ENCODE data around the gene CEACAM16.

CEACAM16 gene

DNA sequence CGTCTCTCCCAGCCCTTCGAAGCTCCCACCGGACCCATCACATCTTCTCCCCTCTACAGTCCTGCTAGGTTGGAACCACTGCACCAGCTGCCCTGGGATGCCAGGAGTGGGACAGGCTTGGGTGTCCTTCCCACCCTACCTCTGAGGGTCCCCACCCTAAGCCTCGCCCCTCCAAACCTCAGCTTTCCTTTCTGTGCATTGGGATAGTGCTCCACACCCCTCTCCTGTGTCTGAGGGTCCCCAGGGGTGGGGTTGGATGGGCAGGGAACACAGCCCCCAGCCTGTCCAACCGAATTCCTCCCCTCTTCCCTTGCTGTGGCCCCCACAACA, 47.6 kb downstream of the CEACAM16 start:
- no peak for DNase-seq

DNA sequence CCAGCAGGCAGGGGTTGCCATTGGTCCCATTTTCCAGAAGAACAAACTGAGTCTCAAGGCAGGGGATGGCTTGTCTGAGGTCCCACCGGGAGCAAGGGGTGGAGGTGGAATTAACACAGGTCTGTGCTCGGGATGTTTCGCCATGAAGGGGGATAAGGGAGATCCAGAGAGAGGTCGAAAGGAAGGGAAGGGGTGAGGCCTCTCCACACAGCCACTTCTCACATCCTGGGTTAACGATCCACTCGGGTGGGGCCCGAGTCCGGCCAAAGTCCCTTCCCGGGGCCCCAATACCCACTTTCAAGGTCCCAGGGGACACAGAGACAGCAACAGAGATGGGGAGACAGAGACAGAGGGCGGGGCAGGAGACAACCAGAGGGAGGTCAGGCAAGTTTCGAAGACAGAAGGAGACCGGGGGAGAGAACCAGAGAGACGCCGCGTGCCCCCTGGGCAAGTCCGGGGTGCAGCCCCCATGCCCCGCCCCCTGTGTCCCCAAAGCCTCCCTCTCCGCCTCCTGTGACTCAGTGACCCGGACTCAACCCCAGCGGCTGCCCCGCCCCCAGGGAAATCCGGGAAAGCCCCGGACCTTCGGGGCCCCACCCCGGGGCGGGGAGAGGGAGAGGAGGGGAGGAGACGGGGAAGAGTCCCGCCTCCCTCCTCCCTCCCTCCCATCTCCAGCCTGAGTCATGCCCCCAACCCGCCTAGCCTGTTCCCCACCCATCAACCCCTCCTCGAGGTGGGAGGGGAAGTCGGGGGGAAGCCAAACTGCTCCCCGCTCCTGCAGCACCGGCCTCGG, 48.2 kb downstream of the CEACAM16 start:
- peak; percentile 92 to 97 (median 96) for DNase-seq

DNA sequence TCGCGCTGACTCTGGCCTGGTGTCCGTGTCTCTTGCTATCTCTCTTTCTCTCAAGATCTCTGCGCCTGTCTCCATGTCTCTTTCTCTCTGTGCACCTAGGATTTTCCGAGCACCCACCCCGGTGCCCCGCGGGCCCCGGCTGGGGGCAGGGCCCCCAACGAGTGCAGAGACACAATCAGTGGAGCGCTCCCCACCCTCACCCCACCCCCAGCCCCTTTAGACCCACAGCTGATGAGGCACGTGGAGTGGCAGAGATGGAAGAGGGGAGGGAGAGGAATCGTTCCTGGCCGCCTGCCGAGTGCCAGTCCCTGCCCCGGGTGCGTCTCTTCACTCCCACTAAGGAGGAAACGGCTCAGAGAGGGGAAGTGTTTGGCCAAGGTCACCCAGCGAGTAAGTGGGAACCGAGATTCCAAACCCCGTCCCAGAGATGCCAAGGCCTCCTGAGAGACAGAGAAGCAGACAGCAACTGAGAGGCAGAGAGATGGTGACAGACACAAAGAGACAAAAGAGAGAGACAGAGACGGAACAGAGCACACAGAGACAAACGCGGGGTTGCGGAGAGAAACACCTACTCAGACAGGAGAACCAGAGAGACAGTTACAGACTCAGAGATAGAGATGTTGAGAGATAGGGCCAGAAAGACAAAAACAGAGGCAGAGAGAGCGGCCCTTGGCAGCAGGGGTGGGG, 48.9 kb downstream of the CEACAM16 start:
- DNase-seq = peak; percentile 89 to 93 (median 92)

DNA sequence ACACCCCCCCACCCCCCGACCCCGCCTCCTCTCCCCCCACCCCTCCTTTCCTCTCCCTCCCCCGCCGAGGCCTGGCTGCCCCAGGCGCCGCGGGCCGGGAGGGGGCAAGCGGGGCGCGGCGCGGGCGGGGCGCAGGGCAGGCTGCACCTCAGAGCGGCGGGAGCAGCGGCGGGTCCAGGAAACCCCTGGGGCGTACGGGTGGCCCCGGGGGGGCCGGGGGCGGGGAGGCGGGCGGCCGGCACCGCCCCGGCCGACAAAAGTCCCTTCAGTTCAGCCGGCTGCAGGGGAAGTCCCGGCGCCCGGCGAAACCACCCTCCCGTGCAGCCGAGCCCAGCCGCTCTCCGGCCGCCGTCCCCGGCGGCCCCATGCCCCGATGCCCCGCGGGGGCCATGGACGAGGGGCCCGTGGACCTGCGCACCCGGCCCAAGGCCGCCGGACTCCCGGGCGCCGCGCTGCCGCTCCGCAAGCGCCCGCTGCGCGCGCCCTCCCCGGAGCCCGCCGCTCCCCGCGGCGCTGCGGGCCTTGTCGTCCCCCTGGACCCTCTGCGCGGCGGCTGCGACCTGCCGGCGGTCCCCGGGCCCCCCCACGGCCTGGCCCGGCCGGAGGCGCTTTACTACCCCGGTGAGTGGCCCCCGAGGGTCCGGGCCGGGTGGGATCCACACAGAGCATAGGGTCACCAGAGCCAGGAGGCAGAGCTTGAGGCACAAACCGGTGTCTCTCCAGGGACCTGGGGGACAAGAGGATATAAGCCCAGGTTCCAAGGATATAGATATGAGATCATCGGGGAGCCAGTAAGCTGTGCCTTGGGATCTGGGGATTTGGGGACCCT, 49.7 kb downstream of the CEACAM16 start, which contains the start of gene BCL3:
Gene BCL3, plus strand, starts transcription at position 283 of the 829 bp plus-strand sequence. Its CDS starts 83 bp downstream, at position 366.
- peak; percentile 70 to 89 (median 80) for DNase-seq

DNA sequence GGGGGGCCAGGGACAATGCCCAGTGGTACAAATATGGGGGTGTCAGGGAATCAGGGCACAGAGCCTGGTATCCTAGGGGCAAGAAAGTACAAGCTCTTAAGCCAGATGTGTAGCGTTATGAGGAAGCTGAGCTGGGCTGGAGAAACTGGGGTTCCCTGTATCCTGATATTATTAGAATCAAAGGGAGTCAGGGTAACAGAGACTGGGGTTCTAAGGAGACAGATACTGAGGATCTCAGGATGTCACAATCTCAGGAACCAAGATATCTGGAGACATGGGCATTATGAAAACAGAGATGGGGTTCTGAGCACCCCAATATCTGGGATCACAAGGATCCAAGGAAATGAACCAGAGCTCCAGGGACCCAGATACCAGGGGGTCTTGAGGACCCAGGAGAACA, 50.3 kb downstream of the CEACAM16 start:
- peak in 3 of 4 experiments; percentile 49 to 62 (median 60) for DNase-seq

DNA sequence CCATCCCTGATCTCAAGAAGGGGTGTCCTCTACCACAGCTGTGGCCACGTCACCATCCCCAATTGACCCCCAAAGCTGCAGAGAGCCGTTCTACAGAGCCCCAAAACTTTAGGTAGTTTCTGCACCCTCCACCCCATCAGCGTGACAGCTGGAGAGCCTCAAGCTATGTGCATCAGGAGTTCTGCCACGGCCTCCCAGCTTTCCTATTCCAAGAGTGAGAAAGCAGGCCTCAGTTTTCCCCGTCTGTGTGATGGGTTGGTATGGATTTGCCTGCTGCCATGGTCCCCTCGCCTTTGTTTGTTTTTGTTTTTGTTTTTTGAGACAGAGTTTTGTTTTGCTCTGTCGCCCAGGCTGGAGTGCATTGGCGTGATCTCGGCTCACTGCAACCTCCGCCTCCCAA, 51.0 kb downstream of the CEACAM16 start:
- no peak for DNase-seq

DNA sequence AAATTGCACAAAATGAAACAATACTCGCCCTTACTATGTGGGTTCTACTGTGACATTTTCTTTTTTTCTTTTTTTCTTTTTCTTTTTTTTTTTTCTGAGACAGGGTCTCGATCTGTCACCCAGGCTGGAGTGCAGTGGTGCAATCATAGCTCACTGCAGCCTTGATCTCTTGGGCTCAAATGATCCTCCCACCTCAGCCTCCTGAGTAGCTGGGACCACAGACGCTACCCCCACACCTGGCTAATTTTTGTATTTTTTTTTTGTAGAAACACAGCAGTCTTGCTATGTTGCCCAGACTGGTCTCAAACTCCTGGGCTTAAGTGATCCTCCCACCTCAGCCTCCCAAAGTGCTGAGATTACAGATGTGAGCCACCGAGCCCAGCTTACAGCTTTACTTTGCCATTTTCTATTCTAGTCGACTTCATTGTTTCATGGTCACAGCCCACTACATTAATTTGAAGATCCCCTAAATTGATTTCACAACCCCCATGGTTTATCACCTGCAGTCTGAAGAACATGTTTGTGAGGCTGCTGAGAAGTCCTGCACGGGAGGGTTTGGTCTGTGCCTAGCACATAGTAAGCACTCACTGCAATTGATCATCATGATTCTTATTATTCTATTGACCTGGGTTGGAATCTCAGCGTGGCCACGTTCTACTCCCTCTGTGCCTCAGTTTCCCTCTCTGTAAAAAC, 53.3 kb downstream of the CEACAM16 start:
- no peak for DNase-seq

DNA sequence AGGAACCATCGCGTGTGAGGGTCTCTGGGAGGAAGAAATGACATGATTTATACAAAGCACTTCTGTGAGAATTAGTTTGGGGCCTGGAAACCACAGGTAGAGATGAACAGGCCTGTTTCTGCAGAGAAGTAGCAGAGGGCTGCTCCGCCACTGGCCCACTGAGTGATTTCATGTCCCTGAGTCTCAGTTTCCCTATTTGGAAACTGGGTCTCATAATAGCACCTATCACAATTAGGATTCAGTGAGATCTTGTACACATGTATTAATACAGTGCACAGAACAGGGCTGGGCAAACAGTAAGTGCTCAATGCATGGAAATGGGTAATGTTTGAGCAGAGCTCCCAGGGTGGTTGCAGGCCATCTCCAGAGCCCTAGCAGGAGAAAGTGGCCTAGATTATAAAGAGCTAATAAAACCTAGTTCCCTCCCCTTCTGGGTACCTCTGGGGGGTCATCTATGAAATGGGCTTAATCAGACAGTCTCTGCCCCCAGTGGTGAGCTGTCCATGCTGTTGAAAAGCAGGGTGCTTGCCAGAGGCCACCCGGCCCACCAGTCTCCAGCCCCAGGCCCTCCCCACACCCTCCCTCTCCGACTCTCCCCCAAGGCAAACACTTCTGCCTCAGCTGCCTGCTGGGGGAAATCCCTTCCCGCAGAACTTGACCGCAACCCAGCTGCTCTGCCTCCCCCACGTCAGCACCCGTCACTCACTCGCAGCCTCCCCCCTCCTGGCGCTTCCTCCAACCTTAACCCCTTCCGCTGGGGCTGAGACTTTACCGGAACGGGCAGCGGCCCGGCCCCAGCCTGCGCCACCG, 54.1 kb downstream of the CEACAM16 start:
- DNase-seq = peak; percentile 96 to 98 (median 97)

DNA sequence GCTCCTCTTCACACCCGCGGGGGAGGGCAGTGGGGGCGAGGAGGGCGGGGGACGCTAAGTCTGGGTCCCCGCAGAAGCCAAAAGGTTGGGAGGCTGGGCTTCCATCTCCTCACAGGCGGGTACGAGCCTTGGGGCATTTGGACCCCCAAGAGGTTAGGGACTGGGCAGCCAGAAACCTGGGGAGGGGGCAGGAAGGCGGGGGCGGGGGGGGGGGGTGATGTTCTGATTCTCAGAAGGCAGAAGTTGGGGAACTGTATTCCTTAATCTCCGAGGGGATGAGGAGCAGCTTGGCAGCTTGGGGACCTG, 54.6 kb downstream of the CEACAM16 start:
- no peak for DNase-seq

DNA sequence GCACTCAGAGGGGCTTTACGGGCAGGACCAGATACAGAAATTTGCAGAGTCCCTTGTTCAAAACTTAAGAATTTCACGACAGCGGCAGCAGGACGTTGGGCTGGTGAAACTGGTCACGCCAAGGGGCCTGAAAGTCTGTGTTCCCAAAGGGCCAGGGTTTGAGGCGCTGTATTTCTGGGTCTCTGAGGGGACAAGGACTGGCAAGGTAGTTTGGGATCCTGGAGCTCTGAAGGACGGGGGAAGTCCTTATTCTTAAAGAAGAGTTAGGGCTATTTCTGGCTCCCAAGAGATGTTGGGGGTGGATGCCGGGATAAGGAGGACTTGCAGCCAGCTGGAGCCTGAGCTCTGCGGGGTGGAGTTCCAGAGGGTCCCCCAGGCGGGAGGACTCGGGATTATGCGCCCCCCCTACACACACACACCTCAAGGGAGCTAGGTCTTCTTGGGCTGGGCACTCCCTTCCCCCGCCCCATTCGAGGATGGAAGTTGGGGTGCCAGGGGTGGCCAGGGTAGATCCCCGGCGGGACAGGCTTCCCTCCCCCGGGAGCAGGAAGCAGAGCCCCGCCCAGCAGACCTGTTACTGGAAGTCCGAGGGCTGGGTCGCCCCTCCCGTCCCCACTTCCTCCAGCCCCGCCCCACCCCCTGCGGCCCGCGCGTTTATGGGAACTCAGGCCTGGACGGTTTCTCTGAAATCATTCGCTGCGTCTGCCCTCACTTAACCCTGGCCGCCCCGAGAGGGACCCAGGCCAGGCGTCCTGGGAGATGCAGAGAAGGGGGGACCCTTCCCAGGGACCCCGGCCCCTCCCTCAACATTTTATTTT, 55.2 kb downstream of the CEACAM16 start:
- DNase-seq = peak; percentile 91 to 97 (median 94)

DNA sequence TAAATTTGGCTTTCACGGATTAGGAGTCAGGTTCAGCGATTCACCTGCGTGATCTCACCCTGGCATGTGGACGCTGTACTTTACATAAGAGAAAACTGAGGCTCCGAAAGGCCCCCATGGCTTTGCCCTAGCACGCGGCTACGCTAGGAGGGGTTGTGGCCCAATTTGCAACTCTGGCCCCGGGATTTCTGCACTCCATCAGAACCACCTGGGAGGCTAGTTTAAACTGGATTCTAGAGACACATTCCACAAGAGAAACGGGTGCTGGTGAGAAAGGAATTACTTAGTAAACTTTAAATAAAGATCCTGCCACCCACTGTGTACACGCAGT, 55.8 kb downstream of the CEACAM16 start:
- DNase-seq = no peak

DNA sequence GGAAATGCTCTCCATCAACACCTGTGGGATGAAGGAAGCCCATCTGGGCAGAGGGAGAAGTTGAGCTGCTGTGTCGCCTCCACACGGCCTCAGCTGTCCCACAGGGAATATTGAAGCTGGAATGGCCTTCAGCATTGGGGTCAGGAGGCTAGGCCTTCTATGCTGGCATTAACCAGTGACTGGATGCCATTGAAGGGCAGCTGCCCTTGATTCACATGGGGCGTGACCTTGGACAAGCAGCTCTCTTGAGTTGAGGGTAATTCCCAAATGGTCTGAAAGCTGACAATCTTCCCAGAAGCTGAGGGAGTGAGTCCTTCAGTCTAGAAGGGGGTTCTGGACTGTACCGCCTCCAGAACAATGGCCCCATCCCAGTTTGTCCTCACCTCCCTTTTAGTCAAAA, 56.3 kb downstream of the CEACAM16 start:
- DNase-seq = no peak

DNA sequence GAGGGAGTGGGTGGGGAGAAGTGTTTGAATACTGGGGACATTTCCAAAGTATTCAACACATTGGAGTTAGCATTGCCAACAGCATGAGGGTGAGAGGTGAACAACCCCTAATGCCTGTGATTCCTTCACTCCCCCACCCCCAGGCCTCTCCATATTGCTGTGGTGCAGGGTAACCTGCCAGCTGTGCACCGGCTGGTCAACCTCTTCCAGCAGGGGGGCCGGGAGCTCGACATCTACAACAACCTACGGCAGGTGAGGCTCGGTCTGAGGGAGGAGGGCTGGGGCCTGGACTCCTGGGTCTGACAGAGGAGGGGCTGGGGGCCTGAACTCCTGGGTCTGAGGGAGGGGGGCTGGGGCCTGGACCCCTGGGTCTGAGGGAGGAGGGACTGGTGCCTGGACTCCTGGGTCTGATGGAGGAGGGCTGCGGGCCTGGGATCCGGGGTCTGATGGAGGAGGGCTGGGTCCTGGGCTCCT, 57.2 kb downstream of the CEACAM16 start:
- DNase-seq = no peak

DNA sequence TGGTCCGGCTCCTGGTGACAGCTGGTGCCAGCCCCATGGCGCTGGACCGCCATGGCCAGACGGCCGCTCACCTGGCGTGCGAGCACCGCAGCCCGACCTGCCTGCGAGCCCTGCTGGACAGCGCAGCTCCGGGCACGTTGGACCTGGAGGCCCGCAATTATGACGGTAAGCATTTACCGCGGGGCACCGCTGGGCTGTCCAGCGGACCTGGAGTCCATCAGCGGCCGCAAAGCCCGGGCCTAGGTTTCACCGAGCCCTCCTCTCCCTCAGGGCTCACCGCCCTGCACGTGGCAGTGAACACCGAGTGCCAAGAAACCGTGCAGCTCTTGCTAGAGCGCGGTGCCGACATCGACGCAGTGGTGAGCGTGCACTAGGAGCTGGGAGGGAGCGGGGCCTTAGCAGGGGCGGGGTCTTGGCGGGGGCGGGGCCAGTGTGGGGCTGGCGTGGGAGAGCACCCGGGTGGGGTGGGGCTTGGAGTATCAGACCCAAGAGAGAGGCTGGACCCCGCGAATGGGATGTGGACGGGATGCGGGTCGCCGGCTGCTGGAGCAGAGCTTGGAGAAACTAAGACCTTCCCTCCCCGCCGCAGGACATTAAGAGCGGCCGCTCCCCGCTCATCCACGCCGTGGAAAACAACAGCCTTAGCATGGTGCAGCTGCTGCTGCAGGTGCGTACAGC, 58.2 kb downstream of the CEACAM16 start:
- no peak for DNase-seq

DNA sequence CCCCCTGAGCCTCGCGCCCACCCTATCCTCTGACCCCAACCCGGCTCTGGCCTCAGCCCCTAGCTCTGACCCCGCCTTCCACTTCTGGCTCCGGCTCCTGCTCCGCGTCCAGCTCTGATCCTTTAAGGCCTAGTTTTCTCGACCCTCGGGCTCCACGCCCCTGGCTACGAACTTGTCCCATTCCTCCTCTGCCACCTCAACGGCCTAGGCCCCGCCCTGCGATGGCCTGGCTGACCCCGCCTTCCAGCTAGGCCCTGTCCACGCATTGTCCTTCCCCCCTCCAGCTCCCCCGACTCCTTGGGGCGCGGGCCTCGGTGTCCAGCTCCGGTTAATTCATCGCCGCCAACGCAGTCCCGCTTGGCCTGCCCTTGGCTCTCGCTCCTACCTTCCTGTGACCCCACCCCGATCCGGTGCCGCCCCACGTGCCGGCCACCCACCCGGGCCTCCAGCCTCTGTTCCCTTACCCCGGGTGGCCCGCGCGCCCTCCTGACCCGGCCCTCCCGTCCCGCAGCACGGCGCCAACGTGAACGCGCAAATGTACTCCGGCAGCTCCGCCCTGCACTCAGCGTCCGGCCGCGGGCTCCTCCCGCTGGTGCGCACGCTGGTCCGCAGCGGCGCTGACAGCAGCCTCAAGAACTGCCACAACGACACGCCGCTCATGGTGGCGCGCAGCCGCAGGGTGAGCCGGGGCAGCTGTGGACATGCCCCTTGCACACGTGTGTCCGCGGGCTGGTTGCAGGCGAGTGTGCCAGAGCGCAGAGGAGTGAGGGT, 59.0 kb downstream of the CEACAM16 start:
- no peak for DNase-seq

DNA sequence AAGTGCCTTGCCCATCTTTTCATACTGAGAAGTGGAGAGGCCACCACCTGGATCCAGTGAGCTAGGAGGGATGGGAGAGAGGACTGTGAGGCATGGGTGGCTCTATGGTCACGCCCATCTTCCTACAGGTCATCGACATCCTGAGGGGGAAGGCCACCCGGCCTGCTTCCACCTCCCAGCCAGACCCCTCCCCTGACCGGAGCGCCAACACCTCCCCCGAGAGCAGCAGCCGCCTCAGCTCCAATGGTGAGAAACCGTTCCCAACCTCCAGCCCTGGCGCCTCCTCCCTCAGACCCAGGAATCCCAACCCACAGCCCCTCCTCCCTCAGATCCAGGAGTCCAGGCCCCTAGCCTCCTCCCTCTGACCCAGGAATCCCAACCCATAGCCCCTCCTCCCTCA, 59.6 kb downstream of the CEACAM16 start:
- no peak for DNase-seq

DNA sequence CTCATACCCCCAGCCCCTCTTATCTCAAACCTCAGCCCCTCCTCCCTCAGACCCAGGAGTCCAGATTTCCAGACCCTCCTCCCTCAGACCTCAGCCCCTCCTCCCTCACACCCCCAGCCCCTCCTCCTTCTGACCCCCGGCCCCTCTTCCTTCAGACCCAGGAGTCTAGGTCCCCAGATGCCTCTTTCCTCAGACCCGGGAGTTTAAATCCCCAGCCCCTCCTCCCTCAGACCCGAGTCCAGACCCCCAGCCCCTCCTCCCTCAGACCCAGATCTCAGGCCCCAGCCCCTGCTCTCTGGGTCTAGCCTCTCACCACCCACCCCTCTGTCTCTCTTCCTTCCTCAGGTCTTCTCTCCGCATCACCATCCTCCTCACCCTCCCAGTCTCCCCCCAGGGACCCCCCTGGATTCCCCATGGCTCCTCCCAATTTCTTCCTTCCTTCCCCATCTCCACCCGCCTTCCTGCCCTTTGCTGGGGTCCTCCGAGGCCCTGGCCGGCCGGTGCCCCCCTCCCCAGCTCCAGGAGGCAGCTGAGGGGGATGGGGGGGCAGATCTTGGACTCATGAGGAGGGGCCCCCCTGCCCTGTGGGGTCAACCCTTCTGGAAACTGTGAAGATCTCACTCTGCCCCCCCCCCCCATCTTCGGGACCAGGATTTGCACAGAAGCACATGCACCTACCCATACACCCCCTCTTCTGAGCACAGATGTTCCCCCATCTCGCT, 60.3 kb downstream of the CEACAM16 start:
- DNase-seq = no peak

Data from suppressor macrophage (primary cell).